NT2/D1 (cell line): ENCODE results near the gene TMEM131L.

Experiments used
- DNase-seq: peaks from one replicate; pipeline ENCODE4 v3.0.0-alpha.2; 2011; ENCODE audit warnings: low read depth, low spot score
- H3K27me3 ChIP-seq: 2 replicates; pipeline ENCODE4 v1.6.0; 2011; ENCODE audit warnings: mild to moderate bottlenecking; ENCODE audit not compliant: insufficient read length, insufficient read depth
- H3K36me3 ChIP-seq: 2 replicates; pipeline ENCODE4 v1.6.1; 2011; ENCODE audit warnings: mild to moderate bottlenecking, low read length, mixed read lengths; ENCODE audit not compliant: insufficient read depth, insufficient read length
- H3K4me1 ChIP-seq: 2 replicates; pipeline ENCODE4 v1.5.1; 2011; ENCODE audit not compliant: insufficient read depth, insufficient read length
- H3K4me3 ChIP-seq: 2 replicates; pipeline ENCODE4 v1.5.1; 2011; ENCODE audit warnings: low read depth; ENCODE audit not compliant: insufficient read length
- H3K9ac ChIP-seq: 2 replicates; pipeline ENCODE4 v1.6.0; 2011; ENCODE audit warnings: low read depth; ENCODE audit not compliant: insufficient read length
- H3K9me3 ChIP-seq: 2 replicates; pipeline ENCODE4 v1.5.1; 2011; ENCODE audit warnings: mild to moderate bottlenecking, low read length; ENCODE audit not compliant: insufficient read depth
- SUZ12 ChIP-seq: IDR thresholded peaks from 2 replicates; pipeline ENCODE4 v1.6.1; 2011; ENCODE audit not compliant: insufficient read length, insufficient read depth; ENCODE audit errors: extremely low read depth
- YY1 ChIP-seq: IDR thresholded peaks from 2 replicates; pipeline ENCODE4 v1.6.1; 2011; ENCODE audit not compliant: insufficient read length, insufficient read depth
- ZNF274 ChIP-seq: IDR thresholded peaks from 2 replicates; pipeline ENCODE4 v1.6.1; 2011; ENCODE audit warnings: mild to moderate bottlenecking, low read depth, low read length

TMEM131L gene

GRCh38 chr4:153582954-153583702 lies 117.0 kb downstream of the TMEM131L start:
- H3K4me1 ChIP-seq, result no peaks in the 10 kb centered on the region
- H3K36me3 ChIP-seq, result peaks cover 12% of the 10 kb centered on the region

DNA sequence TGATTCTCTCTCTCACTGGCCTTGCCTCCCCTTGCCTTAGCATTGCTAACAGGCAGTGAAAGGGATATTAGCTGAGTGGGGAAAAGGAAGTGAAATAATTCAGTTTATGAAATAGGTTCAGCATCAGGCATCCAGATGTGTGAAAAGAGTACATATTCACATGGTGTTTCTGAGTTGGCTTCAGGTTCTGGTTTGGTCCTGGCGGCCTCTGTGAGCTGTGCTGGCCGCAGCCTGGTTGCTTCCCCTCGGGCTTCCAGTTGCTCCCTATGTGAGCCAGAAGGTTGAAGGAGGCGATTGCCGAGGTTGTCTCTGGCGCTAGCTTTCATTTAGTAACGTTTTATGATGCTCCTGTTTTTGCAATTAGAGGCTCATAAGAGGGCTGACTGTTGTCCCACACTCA lies 118.9 kb downstream of the TMEM131L start:
- Histone ChIP-seq H3K27me3 (no peaks in the 10 kb centered on the region), H3K9me3 (no peaks in the 10 kb centered on the region), H3K36me3 (peaks cover 21% of the 10 kb centered on the region), H3K4me3 (no peak overlapping the region), H3K4me1 (no peaks in the 10 kb centered on the region), H3K9ac (no peak overlapping the region)
- no peak for DNase-seq
- TF ChIP-seq ZNF274 (no peak), YY1 (no peak), SUZ12 (no peak)

More at GRCh38 chr4:153582954-153583702, 117.0 kb downstream of the TMEM131L start:
- H3K4me3 ChIP-seq, result no peak overlapping the region
- no peaks in the 10 kb centered on the region for H3K27me3 ChIP-seq
- H3K9me3 ChIP-seq, result no peaks in the 10 kb centered on the region
- no peak overlapping the region for H3K9ac ChIP-seq
- TF ChIP-seq ZNF274 (no peak), SUZ12 (no peak), YY1 (no peak)
- no peak for DNase-seq

- H3K36me3 ChIP-seq, result peaks cover 31% of the 10 kb centered on the region
- no peaks in the 10 kb centered on the region for H3K4me1 ChIP-seq
- no peak for TF ChIP-seq SUZ12
- no peak for TF ChIP-seq YY1
- TF ChIP-seq ZNF274, result no peak
- DNase-seq, result no peak
- no peaks in the 10 kb centered on the region for H3K9me3 ChIP-seq
- H3K27me3 ChIP-seq, result no peaks in the 10 kb centered on the region
- H3K4me3 ChIP-seq, result no peak overlapping the region
- no peak overlapping the region for H3K9ac ChIP-seq
Measured at GRCh38 chr4:153589703-153590595, 123.8 kb downstream of the TMEM131L start.

DNA sequence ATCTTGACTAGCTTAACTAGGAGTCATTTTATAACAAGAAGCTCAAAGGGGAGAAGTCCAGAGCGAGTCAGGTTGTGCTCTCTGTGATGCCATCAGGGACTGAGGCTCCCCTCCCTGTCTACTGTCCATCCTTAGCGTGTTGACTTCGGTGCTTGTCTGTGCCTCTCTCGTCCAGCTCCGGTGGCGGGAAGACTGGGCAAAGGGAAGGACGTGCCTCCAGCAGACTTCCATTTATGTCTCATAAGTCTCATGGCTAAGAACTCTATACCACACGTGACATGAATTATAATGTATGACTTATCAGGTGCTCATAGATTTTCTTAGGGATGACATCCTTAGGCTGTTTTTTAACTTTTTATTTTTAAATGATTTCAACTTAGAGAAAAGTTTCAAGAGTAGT lies 125.3 kb downstream of the TMEM131L start:
- Histone ChIP-seq H3K9ac (no peak overlapping the region), H3K27me3 (no peaks in the 10 kb centered on the region), H3K36me3 (peaks cover 38% of the 10 kb centered on the region), H3K4me1 (no peaks in the 10 kb centered on the region), H3K4me3 (no peak overlapping the region), H3K9me3 (no peaks in the 10 kb centered on the region)
- TF ChIP-seq YY1, result no peak
- TF ChIP-seq SUZ12, result no peak
- no peak for TF ChIP-seq ZNF274
- DNase-seq, result no peak

DNA sequence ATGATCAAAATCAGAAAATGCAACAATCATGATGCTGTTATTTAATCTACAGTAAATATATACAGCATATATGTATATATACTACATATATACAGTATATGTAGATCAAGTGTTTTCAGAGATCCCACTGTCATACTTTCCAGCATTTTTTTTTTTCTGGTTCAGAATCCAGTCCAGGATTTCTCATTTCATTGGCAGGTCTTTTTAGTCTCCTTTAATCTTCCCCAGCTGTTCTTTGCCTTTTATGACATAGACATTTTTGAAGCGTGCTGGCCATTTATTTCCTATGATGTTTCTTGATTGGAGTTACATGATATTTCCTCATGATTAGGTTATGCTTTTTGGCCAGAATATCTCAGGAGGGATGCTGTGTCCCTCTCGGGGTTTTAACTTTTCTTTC lies 125.9 kb downstream of the TMEM131L start:
- H3K36me3 ChIP-seq, result peaks cover 37% of the 10 kb centered on the region
- H3K9ac ChIP-seq, result no peak overlapping the region
- no peaks in the 10 kb centered on the region for H3K27me3 ChIP-seq
- H3K4me1 ChIP-seq, result no peaks in the 10 kb centered on the region
- no peak for DNase-seq
- no peak for TF ChIP-seq ZNF274
- TF ChIP-seq SUZ12, result no peak
- TF ChIP-seq YY1, result no peak
- H3K9me3 ChIP-seq, result no peaks in the 10 kb centered on the region
- H3K4me3 ChIP-seq, result no peak overlapping the region

GRCh38 chr4:153593161-153593560 lies 127.0 kb downstream of the TMEM131L start:
- Histone ChIP-seq H3K9ac (no peak overlapping the region), H3K9me3 (no peaks in the 10 kb centered on the region), H3K36me3 (peaks cover 45% of the 10 kb centered on the region), H3K27me3 (no peaks in the 10 kb centered on the region), H3K4me3 (no peak overlapping the region), H3K4me1 (no peaks in the 10 kb centered on the region)
- DNase-seq, result no peak
- TF ChIP-seq ZNF274 (no peak), YY1 (no peak), SUZ12 (no peak)

DNA sequence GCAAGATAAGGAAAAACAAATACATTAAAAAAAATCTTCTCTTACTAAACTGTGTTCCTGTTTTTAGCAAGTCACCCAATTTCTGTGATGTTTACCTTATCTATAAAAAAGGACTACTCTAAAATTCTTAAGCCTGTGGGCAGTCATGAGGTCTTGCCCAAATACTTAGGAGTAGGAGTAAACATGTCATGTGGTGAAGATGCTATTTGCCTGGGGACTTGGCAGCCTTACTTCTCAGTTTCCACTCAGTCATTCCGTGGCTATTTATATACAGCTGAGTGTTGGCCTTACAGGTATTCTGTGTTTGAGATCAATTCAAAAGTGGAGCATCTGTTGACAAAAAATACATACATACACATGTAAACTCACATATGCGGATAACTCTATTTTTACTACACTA lies 128.1 kb downstream of the TMEM131L start:
- Histone ChIP-seq H3K4me3 (no peak overlapping the region), H3K27me3 (no peaks in the 10 kb centered on the region), H3K9ac (no peak overlapping the region), H3K4me1 (no peaks in the 10 kb centered on the region), H3K9me3 (no peaks in the 10 kb centered on the region), H3K36me3 (peaks cover 48% of the 10 kb centered on the region)
- DNase-seq, result no peak
- TF ChIP-seq ZNF274 (no peak), SUZ12 (no peak), YY1 (no peak)
